Common myeloid progenitor, CD34-positive (primary cell): ENCODE data around the gene FAF2.

Source experiments
- CTCF ChIA-PET: fragments of 350-600 bp; sonication (Branson Sonifier 250); formaldehyde crosslinking; loops from one replicate; lab custom pipeline; 2021; ENCODE audit warnings: antibody characterized with exemption; lab: Charles Lee
- POLR2A ChIA-PET: fragments of 350-600 bp; sonication (Branson Sonifier 250); formaldehyde crosslinking; loops from one replicate; lab custom pipeline; 2021; ENCODE audit warnings: antibody characterized with exemption; lab: Charles Lee
- DNase-seq, 3 donors: peaks; one replicate each; pipeline versions ENCODE4 v3.0.0 to v3.0.0-alpha.2; 2013
- H3K27ac ChIP-seq, 2 experiments: 1 replicate in 1 of 2; 2 replicates in 1 of 2; pipeline ENCODE4 v1.7.0; 2013; ENCODE audit warnings: inconsistent platforms in 2 of 2, low read length in 2 of 2, mild to moderate bottlenecking in 2 of 2, low read depth in 1 of 2, moderate library complexity in 1 of 2; ENCODE audit not compliant: severe bottlenecking in 2 of 2, insufficient read depth in 1 of 2, poor library complexity in 1 of 2
- H3K27me3 ChIP-seq, 5 experiments: replicated peaks in 2 of 5; 1 replicate in 3 of 5; 2 replicates in 2 of 5; pipeline versions ENCODE4 v1.6.1 to v1.7.0; 2013; ENCODE audit warnings: low read length in 4 of 5, mild to moderate bottlenecking in 2 of 5, moderate library complexity in 2 of 5, inconsistent platforms in 1 of 5; ENCODE audit not compliant: insufficient read depth in 5 of 5, control insufficient read depth in 4 of 5
- H3K36me3 ChIP-seq, 4 experiments: 1 replicate in 2 of 4; 2 replicates in 2 of 4; pipeline versions ENCODE4 v1.6.1 to v1.7.0; 2013; ENCODE audit warnings: low read length in 3 of 4, control low read depth in 1 of 4, mild to moderate bottlenecking in 1 of 4; ENCODE audit not compliant: control insufficient read depth in 4 of 4, insufficient read depth in 4 of 4
- H3K4me1 ChIP-seq, 4 experiments: 1 replicate in 3 of 4; 2 replicates in 1 of 4; pipeline versions ENCODE4 v1.6.1 to v1.7.1; 2013; ENCODE audit warnings: low read length in 3 of 4, mild to moderate bottlenecking in 3 of 4, control low read depth in 1 of 4, inconsistent platforms in 1 of 4, moderate library complexity in 1 of 4; ENCODE audit not compliant: control insufficient read depth in 4 of 4, insufficient read depth in 4 of 4; ENCODE audit errors: control extremely low read depth in 1 of 4
- H3K4me3 ChIP-seq, 7 experiments: 1 replicate in 4 of 7; 2 replicates in 3 of 7; pipeline versions ENCODE4 v1.5.1 to v1.7.0; 2013; ENCODE audit warnings: mild to moderate bottlenecking in 7 of 7, low read length in 6 of 7, moderate library complexity in 6 of 7, inconsistent platforms in 2 of 7, low read depth in 2 of 7, control low read depth in 1 of 7; ENCODE audit not compliant: insufficient read depth in 4 of 7, control insufficient read depth in 1 of 7; ENCODE audit errors: extremely low read depth in 1 of 7
- H3K9me3 ChIP-seq, 5 experiments: 1 replicate in 4 of 5; 2 replicates in 1 of 5; pipeline versions ENCODE4 v1.6.1 to v1.7.1; 2013; ENCODE audit warnings: low read length in 4 of 5, mild to moderate bottlenecking in 2 of 5, inconsistent platforms in 1 of 5, low read depth in 1 of 5, moderate library complexity in 1 of 5; ENCODE audit not compliant: control insufficient read depth in 4 of 5, insufficient read depth in 2 of 5; ENCODE audit errors: control extremely low read depth in 1 of 5
- WGBS: methylation state at CpG from one replicate; pipeline ENCODE4 v1.1.5; 2013; ENCODE audit not compliant: insufficient coverage; 5-methylcytosine and 5-hydroxymethylcytosine counted together

Gene FAF2

DNA sequence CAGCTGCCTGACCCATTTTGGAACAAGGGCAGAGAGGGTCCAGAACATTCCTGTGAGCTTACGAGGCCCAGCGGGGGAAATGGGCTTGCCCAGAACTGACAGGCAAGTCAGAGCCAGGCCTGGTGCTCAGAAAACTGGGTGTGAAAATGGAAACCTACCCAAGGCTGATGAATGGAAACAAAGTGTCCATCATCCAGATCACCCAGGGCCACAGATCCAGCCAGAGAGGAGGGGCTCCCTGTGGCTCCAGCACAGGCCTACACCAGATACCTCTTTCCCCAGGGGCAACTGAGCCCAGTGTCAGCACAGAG, 35.0 kb upstream of the FAF2 start:
- H3K36me3 ChIP-seq, result peaks cover 0 to 4% (median 1%) of the 10 kb centered on the region in 4 experiments
- CTCF ChIA-PET, result interaction anchor here (1.2 kb wide), 1 partner anchor 165 kb away, joined by 4 read pairs; no protein-coding TSS in a partner anchor
- no peak overlapping the region for H3K27ac ChIP-seq
- H3K27me3 ChIP-seq, result no peaks in the 10 kb centered on the region
- H3K4me1 ChIP-seq, result peaks cover 2 to 15% (median 14%) of the 10 kb centered on the region in 4 experiments
- DNase-seq, result no peak
- H3K9me3 ChIP-seq, result no peaks in the 10 kb centered on the region
- POLR2A ChIA-PET, result no interaction called here
- H3K4me3 ChIP-seq, result no peak overlapping the region
- WGBS, result 100% methylated on average over 2 of the region's 2 CpGs

DNA sequence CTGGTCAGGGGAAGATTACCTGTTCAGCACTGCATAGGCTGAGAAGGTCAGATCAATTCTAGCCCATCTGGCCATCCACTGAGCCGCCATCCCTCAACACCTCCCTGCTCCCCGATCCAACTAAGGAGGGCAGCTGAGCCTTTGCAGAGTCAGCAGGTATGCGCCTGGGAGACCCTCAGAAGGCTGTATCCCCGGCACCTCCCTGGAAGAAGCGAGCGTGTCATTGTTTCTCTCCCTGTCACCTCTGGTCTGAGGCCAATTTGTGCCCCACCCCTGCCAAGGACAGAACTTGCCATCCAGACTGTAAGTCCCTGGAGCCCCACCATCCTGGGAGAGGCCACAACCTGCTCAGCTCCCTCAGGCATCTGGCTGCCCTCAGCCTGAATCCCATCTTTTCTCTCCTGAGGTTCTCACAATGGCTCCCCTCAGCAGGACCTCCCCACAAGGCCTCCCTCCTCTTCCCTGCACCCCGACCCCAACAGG, 34.4 kb upstream of the FAF2 start:
- ChIA-PET CTCF (interaction anchor here (0.9 to 1.2 kb wide), 2 partner anchors 34 to 165 kb away, joined by 4 read pairs; no protein-coding TSS in a partner anchor), POLR2A (no interaction called here)
- DNase-seq, result no peak
- Histone ChIP-seq H3K4me3 (no peak overlapping the region), H3K36me3 (peaks cover 0 to 4% (median 0%) of the 10 kb centered on the region in 4 experiments), H3K27ac (no peak overlapping the region), H3K27me3 (no peaks in the 10 kb centered on the region), H3K4me1 (peaks cover 2 to 15% (median 14%) of the 10 kb centered on the region in 4 experiments), H3K9me3 (no peaks in the 10 kb centered on the region)
- WGBS, result 100% methylated on average over 5 of the region's 7 CpGs

- WGBS, result 100% methylated on average over 1 of the region's 3 CpGs
- ChIA-PET POLR2A (no interaction called here), CTCF (interaction anchor here (0.9 kb wide), 1 partner anchor 33 kb away, joined by 4 read pairs; no protein-coding TSS in a partner anchor)
- Histone ChIP-seq H3K4me3 (no peak overlapping the region), H3K27ac (no peak overlapping the region), H3K9me3 (no peaks in the 10 kb centered on the region), H3K27me3 (no peaks in the 10 kb centered on the region), H3K4me1 (peaks cover 2 to 15% (median 14%) of the 10 kb centered on the region in 4 experiments), H3K36me3 (peaks cover 0 to 2% (median 0%) of the 10 kb centered on the region in 4 experiments)
- DNase-seq, result no peak
These were observed 33.5 kb upstream of the FAF2 start for GRCh38 chr5:176414704-176415103.

DNA sequence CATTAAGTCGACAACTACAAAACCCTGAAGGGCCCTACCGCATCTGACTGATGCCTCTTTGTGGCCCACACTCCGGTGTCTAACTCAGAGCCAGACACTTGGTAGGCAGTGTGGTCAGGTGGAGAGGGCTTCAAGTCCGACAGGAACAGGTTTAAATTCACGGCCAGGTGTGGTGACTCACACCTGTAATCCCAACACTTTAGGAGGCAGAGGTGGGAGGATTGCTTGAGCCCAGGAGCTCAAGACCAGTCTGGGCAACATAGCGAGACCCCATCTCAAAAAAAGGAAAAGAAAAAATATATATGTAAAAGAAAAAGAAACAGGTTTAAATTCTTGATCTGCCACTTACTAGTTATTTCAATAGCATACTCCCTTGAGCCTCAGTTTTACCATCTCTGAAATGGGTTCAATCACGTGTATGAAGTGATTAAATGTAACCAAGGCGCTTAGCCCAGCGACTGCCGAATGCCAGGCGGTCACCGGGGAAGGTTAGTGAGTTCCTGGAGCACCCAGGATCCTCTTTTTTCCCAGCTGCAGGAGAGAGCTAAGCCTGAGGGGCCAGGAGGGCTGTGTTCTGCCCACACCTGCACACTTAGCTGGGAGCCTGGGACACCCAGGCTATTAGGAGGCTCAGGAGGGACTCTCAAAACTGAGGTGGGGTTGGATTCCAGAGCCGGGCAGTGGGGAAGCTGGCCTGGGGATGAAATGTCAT, 32.8 kb upstream of the FAF2 start:
- H3K27me3 ChIP-seq, result no peaks in the 10 kb centered on the region
- peak in 2 of 3 donors; percentile 29 for DNase-seq
- peaks cover 2 to 15% (median 14%) of the 10 kb centered on the region in 4 experiments for H3K4me1 ChIP-seq
- no peaks in the 10 kb centered on the region for H3K36me3 ChIP-seq
- WGBS, result 83% methylated on average over 7 of the region's 13 CpGs
- no peaks in the 10 kb centered on the region for H3K9me3 ChIP-seq
- H3K27ac ChIP-seq, result peak overlapping the region in 1 of 2 experiments; percentile 65
- ChIA-PET POLR2A (interaction anchor here (1.7 kb wide), 1 partner anchor 33 kb away, joined by 8 read pairs; the partner anchor contains the start of gene FAF2), CTCF (interaction anchor here (0.6 to 2.2 kb wide), 11 partner anchors 8 to 665 kb away, joined by 3 to 13 read pairs (median 5); partner anchors contain the start of gene RNF44)
- H3K4me3 ChIP-seq, result peak overlapping the region; percentile 46 to 85 (median 75)

GRCh38 chr5:176415952-176416924, 31.9 kb upstream of the FAF2 start, which contains the start of gene CLTB:
TSS of gene CLTB (minus strand) at chr5:176416539. CDS start at chr5:176416363, 176 bp downstream.
- CTCF ChIA-PET, result interaction anchor here (0.6 to 2.2 kb wide), 22 partner anchors 9 to 664 kb away, joined by 3 to 13 read pairs (median 4); partner anchors contain the start of genes FAF2 and RNF44
- peaks cover 2 to 15% (median 14%) of the 10 kb centered on the region in 4 experiments for H3K4me1 ChIP-seq
- 1% methylated on average over 99 of the region's 107 CpGs for WGBS

GRCh38 chr5:176416965-176417364, 31.2 kb upstream of the FAF2 start:
- Histone ChIP-seq H3K36me3 (no peaks in the 10 kb centered on the region), H3K27ac (no peak overlapping the region), H3K4me3 (peak overlapping the region in 4 of 7 experiments; percentile 46 to 80 (median 76)), H3K4me1 (peaks cover 2 to 15% (median 14%) of the 10 kb centered on the region in 4 experiments), H3K9me3 (peaks cover 0 to 6% (median 0%) of the 10 kb centered on the region in 5 experiments), H3K27me3 (no peaks in the 10 kb centered on the region)
- 87% methylated on average over 9 of the region's 11 CpGs for WGBS
- no peak for DNase-seq
- ChIA-PET CTCF (interaction anchor here (0.7 to 2.2 kb wide), 19 partner anchors 9 to 179 kb away, joined by 3 to 13 read pairs (median 4); partner anchors contain the start of genes FAF2 and RNF44), POLR2A (interaction anchor here (1.3 to 1.7 kb wide), 2 partner anchors 31 to 121 kb away, joined by 5 to 8 read pairs; partner anchors contain the start of gene FAF2)

More at GRCh38 chr5:176415952-176416924, 31.9 kb upstream of the FAF2 start, which contains the start of gene CLTB:
- Histone ChIP-seq H3K27me3 (no peaks in the 10 kb centered on the region), H3K36me3 (no peaks in the 10 kb centered on the region), H3K27ac (peak within 1 kb of the TSS in 1 of 2 experiments; percentile 65), H3K9me3 (peaks cover 0 to 5% (median 0%) of the 10 kb centered on the region in 5 experiments), H3K4me3 (peak within 1 kb of the TSS; percentile 46 to 85 (median 75))
- DNase-seq, result peak; percentile 87 to 93 (median 93)
- POLR2A ChIA-PET, result interaction anchor here (1.3 to 1.7 kb wide), 2 partner anchors 32 to 122 kb away, joined by 5 to 8 read pairs; partner anchors contain the start of gene FAF2
